Breast epithelium (tissue), 4 donors: ENCODE results near the gene ADAM21. TPM values are rescaled to one million over a fixed set of nuclear protein-coding genes. Genes with fewer than 3 reads are reported as not detected.
"Not testable (repeated sequence)": the region's sequence is repeated elsewhere in the genome, so short reads cannot be mapped to it uniquely, and the experiment has no call there.

ENCODE experiments used
- DNase-seq, 2 donors: peaks; one replicate each; pipeline ENCODE4 v3.0.0-alpha.2; 2019; ENCODE audit warnings: low spot score in 2 of 2
- H3K27ac ChIP-seq, 2 donors: fragments of 200-600 bp; sonication (generic) in 1 of 2; one replicate each; pipeline ENCODE4 v1.5.1; 2016 to 2019; ENCODE audit warnings: mild to moderate bottlenecking in 1 of 2
- H3K27me3 ChIP-seq, 2 donors: fragments of 200-600 bp; sonication (generic) in 1 of 2; one replicate each; pipeline versions ENCODE4 v1.5.1 to v1.6.0; 2017 to 2019; ENCODE audit warnings: control low read depth in 1 of 2, mild to moderate bottlenecking in 1 of 2
- H3K36me3 ChIP-seq: fragments of 200-600 bp; one replicate; pipeline ENCODE4 v1.5.1; 2019
- H3K4me1 ChIP-seq, 2 donors: fragments of 200-600 bp; sonication (generic); one replicate each; pipeline ENCODE4 v1.5.1; 2016 to 2019; ENCODE audit warnings: control low read depth in 1 of 2
- H3K4me3 ChIP-seq, 3 donors: fragments of 200-600 bp; sonication (generic); 1 replicate in 2 of 3; 2 replicates in 1 of 3; pipeline ENCODE4 v1.5.1; 2016 to 2019; ENCODE audit warnings: mild to moderate bottlenecking in 3 of 3, moderate library complexity in 2 of 3
- H3K9me3 ChIP-seq, 2 donors: fragments of 200-600 bp; sonication (generic) in 1 of 2; one replicate each; pipeline ENCODE4 v1.5.1; 2016 to 2019; ENCODE audit warnings: control low read depth in 1 of 2
- CTCF ChIP-seq, 3 donors: fragments of 450-650 bp; IDR thresholded peaks; one replicate each; pipeline ENCODE4 v1.5.1; 2016 to 2017; ENCODE audit warnings: antibody characterized with exemption in 3 of 3, mild to moderate bottlenecking in 3 of 3, moderate library complexity in 3 of 3
- POLR2A ChIP-seq: fragments of 450-650 bp; IDR thresholded peaks from one replicate; pipeline ENCODE4 v1.6.1; 2016; ENCODE audit warnings: antibody characterized with exemption, mild to moderate bottlenecking, moderate library complexity
- POLR2AphosphoS5 ChIP-seq, 3 donors: sonication (generic); formaldehyde crosslinking; IDR thresholded peaks; one replicate each; pipeline ENCODE4 v1.6.1; 2017; ENCODE audit warnings: antibody characterized with exemption in 3 of 3
- intact Hi-C: fragments of 100-400 bp; cut with DNase I; formaldehyde crosslinking; loops from one replicate; pipeline ENCODE4 v1.15.1; 2023; ENCODE audit warnings: low total_unique reads
- total RNA-seq, 3 donors: library from RNA; depleted of rRNA; stranded (reverse); fragments of >200 nt; gene quantifications; one replicate each; pipeline ENCODE4 v1.1.0, GENCODE V29; 2016

Gene ADAM21
- total RNA-seq, 3 donors from 2014 or later: 0.16 TPM; not detected in 2

GRCh38 chr14:70416725-70417349, 35.1 kb upstream of the ADAM21 start, which contains the start of gene SYNJ2BP:
Gene SYNJ2BP (minus strand): TSS chr14:70417090. CDS start chr14:70416963, 127 bp downstream.
- TF ChIP-seq CTCF (IDR thresholded peaks at IDR 0.05) (no peak), POLR2AphosphoS5 (IDR thresholded peaks at IDR 0.05) (peak; percentile 49 to 55 (median 54)), POLR2A (no peak)
- no peaks in the 10 kb centered on the region for H3K4me1 ChIP-seq
- peak within 1 kb of the TSS; percentile 73 to 91 (median 78) for H3K4me3 ChIP-seq
- H3K27me3 ChIP-seq: no peaks in the 10 kb centered on the region
- intact Hi-C loops: no loop called here
- H3K9me3 ChIP-seq: no peaks in the 10 kb centered on the region
- DNase-seq: peak; percentile 57 to 79
- peak within 1 kb of the TSS; percentile 75 to 86 for H3K27ac ChIP-seq
- no peaks in the 10 kb centered on the region for H3K36me3 ChIP-seq

- H3K4me1 ChIP-seq, H3K9me3 ChIP-seq, H3K36me3 ChIP-seq, intact Hi-C loops, H3K27me3 ChIP-seq, DNase-seq, H3K27ac ChIP-seq, H3K4me3 ChIP-seq: not testable (repeated sequence)
Observed at GRCh38 chr14:70419270-70419931, 32.6 kb upstream of the ADAM21 start.

GRCh38 chr14:70422538-70422937, 29.4 kb upstream of the ADAM21 start:
- Histone ChIP-seq H3K36me3 (no peaks in the 10 kb centered on the region), H3K4me3 (no peak overlapping the region), H3K4me1 (no peaks in the 10 kb centered on the region), H3K27ac (no peak overlapping the region), H3K27me3 (no peaks in the 10 kb centered on the region), H3K9me3 (no peaks in the 10 kb centered on the region)
- DNase-seq: no peak
- intact Hi-C loops: no loop called here
- TF ChIP-seq POLR2A (no peak), CTCF (IDR thresholded peaks at IDR 0.05) (no peak), POLR2AphosphoS5 (IDR thresholded peaks at IDR 0.05) (no peak)

- Histone ChIP-seq H3K27ac (no peak overlapping the region), H3K27me3 (no peaks in the 10 kb centered on the region), H3K36me3 (no peaks in the 10 kb centered on the region), H3K4me3 (no peak overlapping the region), H3K9me3 (no peaks in the 10 kb centered on the region), H3K4me1 (no peaks in the 10 kb centered on the region)
- intact Hi-C loops: no loop called here
- no peak for TF ChIP-seq CTCF (IDR thresholded peaks at IDR 0.05)
- TF ChIP-seq POLR2AphosphoS5 (IDR thresholded peaks at IDR 0.05): no peak
- TF ChIP-seq POLR2A: no peak
- DNase-seq: peak in 1 of 2 donors; percentile 58
Observed at GRCh38 chr14:70425354-70425753, 26.6 kb upstream of the ADAM21 start.

GRCh38 chr14:70426555-70426954, 25.4 kb upstream of the ADAM21 start:
- H3K27me3 ChIP-seq, H3K27ac ChIP-seq, intact Hi-C loops: not testable (repeated sequence)

GRCh38 chr14:70436867-70437266, 15.1 kb upstream of the ADAM21 start:
- Histone ChIP-seq H3K4me3 (no peak overlapping the region), H3K4me1 (no peaks in the 10 kb centered on the region), H3K9me3 (peaks cover 19 to 50% of the 10 kb centered on the region in 2 donors), H3K36me3 (no peaks in the 10 kb centered on the region), H3K27ac (no peak overlapping the region), H3K27me3 (no peaks in the 10 kb centered on the region)
- intact Hi-C loops: no loop called here
- no peak for DNase-seq
- no peak for TF ChIP-seq POLR2A
- no peak for TF ChIP-seq POLR2AphosphoS5 (IDR thresholded peaks at IDR 0.05)
- TF ChIP-seq CTCF (IDR thresholded peaks at IDR 0.05): no peak

More at GRCh38 chr14:70426555-70426954, 25.4 kb upstream of the ADAM21 start:
- not testable (repeated sequence) for H3K4me3 ChIP-seq, H3K36me3 ChIP-seq, H3K9me3 ChIP-seq, DNase-seq, H3K4me1 ChIP-seq
